HUES48 (cell line): ENCODE results near the gene P3H3.

Experiments
- H3K27ac ChIP-seq: one replicate; pipeline ENCODE4 v1.7.0; 2013; ENCODE audit warnings: low read depth, low read length, inconsistent platforms
- H3K27me3 ChIP-seq: 2 replicates; pipeline ENCODE4 v1.6.1; 2013; ENCODE audit warnings: mild to moderate bottlenecking, low read length; ENCODE audit not compliant: control insufficient read depth, insufficient read depth
- H3K36me3 ChIP-seq: 2 replicates; pipeline ENCODE4 v1.6.1; 2013; ENCODE audit warnings: low read length; ENCODE audit not compliant: control insufficient read depth, insufficient read depth
- H3K4me1 ChIP-seq: 2 replicates; pipeline ENCODE4 v1.6.1; 2013; ENCODE audit warnings: mild to moderate bottlenecking, low read length; ENCODE audit not compliant: control insufficient read depth, insufficient read depth
- H3K4me3 ChIP-seq: 2 replicates; pipeline ENCODE4 v1.5.1; 2013; ENCODE audit warnings: mild to moderate bottlenecking, low read depth, low read length
- H3K9ac ChIP-seq: 2 replicates; pipeline ENCODE4 v1.6.1; 2013; ENCODE audit warnings: mild to moderate bottlenecking, low read depth, low read length, moderate library complexity
- H3K9me3 ChIP-seq: 2 replicates; pipeline ENCODE4 v1.6.1; 2013; ENCODE audit warnings: low read length; ENCODE audit not compliant: control insufficient read depth, insufficient read depth

P3H3 gene

DNA sequence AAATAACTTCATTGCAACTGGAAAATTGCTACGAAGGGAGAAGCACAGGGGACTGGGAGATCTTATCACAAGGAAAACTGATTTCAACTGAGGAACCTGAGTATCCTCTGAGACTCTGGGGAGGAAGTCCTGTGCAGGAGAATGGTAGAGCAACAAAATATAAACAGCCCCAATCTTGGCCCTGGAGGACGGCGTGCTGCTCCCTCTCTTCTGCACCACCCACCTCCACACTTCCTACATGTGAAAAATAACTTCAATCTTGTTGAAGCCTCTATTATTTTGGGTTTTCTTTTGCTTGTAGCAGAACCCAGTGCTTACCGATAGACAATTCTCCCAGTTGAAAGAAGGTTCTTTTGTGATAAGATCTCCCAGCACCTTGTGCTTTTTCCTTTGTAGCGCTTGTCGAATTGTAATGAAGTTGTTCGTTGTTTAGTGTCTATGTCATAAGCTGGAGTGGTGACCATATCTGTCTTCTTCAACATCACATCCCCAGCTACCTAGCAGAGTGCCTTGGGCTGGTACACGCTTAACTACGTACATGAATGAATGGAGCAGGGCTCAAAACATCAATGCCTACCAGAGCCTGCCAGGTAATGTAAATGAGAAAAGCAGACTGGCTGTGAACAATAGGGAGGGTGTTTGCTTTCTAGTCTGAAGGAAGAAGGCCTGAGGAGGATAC, 41.7 kb upstream of the P3H3 start:
- H3K9ac ChIP-seq = no peak overlapping the region
- H3K9me3 ChIP-seq = no peaks in the 10 kb centered on the region
- H3K4me1 ChIP-seq = peaks cover 18% of the 10 kb centered on the region
- H3K4me3 ChIP-seq = no peak overlapping the region
- no peaks in the 10 kb centered on the region for H3K36me3 ChIP-seq
- H3K27ac ChIP-seq = peak overlapping the region; percentile 56
- no peaks in the 10 kb centered on the region for H3K27me3 ChIP-seq

DNA sequence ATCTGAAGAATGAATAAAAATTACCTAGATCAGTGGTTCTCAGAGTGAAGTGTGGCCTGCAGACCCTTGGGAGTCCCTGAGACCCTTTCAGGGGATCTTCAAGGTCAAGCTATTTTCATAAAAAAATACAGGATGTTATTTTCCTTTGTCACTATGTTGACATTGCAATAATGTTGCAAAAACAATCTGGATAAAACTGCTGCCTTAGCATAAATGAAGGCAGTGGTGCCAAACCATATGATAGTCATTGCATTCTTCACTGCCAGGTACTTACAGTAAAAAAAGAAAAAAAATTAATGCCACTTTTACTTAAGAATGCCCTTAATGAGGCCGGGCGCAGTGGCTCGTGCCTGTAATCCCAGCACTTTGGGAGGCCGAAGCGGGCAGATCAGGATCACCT, 40.9 kb upstream of the P3H3 start:
- Histone ChIP-seq H3K27ac (peak overlapping the region; percentile 56), H3K9me3 (no peaks in the 10 kb centered on the region), H3K9ac (no peak overlapping the region), H3K27me3 (no peaks in the 10 kb centered on the region), H3K36me3 (no peaks in the 10 kb centered on the region), H3K4me1 (peaks cover 18% of the 10 kb centered on the region), H3K4me3 (no peak overlapping the region)

DNA sequence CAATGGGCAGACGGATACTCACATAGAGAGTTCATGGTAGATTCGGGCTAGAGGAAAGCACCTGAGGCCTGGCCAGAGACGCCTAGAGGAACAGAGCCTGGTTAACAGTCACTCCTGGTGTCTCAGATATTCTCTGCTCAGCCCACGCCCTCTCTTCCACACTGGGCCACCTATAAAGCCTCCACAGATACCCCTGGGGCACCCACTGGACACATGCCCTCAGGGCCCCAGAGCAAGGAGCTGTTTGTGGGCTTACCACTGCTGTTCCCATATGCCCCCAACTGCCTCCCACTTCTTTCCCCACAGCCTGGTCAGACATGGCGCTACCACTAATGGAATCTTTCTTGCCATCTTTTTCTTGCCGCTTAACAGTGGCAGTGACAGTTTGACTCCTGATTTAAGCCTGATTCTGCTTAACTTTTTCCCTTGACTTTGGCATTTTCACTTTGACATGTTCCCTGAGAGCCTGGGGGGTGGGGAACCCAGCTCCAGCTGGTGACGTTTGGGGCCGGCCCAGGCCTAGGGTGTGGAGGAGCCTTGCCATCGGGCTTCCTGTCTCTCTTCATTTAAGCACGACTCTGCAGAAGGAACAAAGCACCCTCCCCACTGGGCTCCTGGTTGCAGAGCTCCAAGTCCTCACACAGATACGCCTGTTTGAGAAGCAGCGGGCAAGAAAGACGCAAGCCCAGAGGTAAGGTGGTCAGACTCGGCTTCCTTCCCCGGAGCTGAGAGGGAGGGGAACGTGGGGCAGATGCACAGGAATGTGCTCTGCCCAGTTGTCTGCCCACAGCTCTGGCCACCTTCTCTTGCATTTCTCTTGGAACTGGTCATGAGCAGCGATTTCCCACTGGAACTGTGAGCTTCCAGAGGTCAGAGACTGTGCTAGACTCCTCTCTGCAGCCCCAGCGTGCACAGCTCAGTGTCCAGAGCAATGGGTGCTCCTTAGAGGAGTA, 39.0 kb upstream of the P3H3 start, which contains the start of gene CD4:
CD4 (plus strand) TSS at position 557 of the 953 bp plus-strand sequence. CDS start 10,611 bp downstream, outside the sequence.
- Histone ChIP-seq H3K4me1 (peaks cover 18% of the 10 kb centered on the region), H3K27ac (no peak within 1 kb of the TSS), H3K4me3 (no peak within 1 kb of the TSS), H3K9ac (no peak within 1 kb of the TSS), H3K27me3 (no peaks in the 10 kb centered on the region), H3K36me3 (no peaks in the 10 kb centered on the region), H3K9me3 (no peaks in the 10 kb centered on the region)

DNA sequence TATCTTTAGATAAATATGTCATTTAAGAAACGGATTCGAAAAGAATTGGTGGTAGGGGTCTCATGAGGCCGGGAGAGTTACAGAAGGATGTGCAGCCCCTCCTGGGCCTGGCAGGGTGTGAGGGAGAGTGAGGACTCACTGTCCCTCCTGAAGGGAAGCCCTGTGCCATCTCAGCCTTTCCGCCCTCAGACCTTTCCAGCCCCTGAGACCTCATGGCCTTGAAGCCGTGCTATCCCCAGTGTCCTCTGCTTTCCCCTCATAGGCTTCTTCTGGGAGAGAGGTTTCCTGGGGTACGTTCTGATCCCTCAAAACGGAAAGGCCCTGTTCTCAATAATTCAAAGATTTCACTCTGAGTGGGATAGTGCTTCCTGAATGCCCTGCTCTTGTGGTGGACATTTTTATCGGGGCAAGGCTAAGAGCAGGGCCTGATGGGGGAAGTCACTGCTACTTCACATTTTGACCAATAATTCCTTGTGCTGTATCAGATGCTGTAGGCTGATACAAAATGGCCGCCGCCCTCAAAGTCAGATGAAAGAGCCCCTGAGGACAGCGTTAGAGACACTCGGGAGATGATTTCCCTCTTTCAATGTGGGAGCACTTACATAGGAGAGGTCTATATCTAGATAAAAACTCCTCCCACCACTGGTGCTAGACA, 37.6 kb upstream of the P3H3 start:
- no peaks in the 10 kb centered on the region for H3K27me3 ChIP-seq
- no peak overlapping the region for H3K9ac ChIP-seq
- no peak overlapping the region for H3K27ac ChIP-seq
- H3K9me3 ChIP-seq = no peaks in the 10 kb centered on the region
- no peak overlapping the region for H3K4me3 ChIP-seq
- peaks cover 18% of the 10 kb centered on the region for H3K4me1 ChIP-seq
- H3K36me3 ChIP-seq = no peaks in the 10 kb centered on the region

DNA sequence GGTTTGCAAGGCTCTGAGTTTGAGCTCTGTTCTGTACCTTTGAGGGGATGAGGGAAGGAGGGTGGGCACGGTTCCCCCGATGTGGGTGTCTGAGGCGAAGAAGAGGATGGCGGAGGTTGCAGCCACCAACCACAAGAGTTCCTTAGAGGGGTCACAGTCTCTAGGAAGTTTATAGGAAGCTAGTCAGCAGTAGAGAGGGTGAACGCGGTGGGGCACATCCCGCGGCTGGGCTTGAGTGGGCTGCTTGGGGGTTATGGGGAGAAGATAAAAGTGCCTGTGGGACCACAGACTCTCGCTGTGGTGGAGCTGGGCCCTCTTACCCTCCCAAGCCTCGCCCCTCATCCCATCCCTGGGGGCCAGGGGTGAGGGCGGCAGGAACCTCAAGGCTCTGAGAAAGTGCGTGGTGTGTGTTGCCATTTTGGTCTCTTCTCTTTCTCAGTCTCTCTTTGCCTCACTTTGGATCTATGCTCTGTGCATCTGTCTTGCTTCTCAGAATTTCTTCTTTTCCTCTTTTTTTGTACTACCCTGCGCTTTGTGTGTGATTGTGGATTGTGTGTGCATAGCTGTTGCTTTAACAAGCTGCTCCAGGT, 36.2 kb upstream of the P3H3 start:
- Histone ChIP-seq H3K4me3 (no peak overlapping the region), H3K36me3 (no peaks in the 10 kb centered on the region), H3K4me1 (peaks cover 9% of the 10 kb centered on the region), H3K27me3 (no peaks in the 10 kb centered on the region), H3K27ac (no peak overlapping the region), H3K9me3 (no peaks in the 10 kb centered on the region), H3K9ac (no peak overlapping the region)

DNA sequence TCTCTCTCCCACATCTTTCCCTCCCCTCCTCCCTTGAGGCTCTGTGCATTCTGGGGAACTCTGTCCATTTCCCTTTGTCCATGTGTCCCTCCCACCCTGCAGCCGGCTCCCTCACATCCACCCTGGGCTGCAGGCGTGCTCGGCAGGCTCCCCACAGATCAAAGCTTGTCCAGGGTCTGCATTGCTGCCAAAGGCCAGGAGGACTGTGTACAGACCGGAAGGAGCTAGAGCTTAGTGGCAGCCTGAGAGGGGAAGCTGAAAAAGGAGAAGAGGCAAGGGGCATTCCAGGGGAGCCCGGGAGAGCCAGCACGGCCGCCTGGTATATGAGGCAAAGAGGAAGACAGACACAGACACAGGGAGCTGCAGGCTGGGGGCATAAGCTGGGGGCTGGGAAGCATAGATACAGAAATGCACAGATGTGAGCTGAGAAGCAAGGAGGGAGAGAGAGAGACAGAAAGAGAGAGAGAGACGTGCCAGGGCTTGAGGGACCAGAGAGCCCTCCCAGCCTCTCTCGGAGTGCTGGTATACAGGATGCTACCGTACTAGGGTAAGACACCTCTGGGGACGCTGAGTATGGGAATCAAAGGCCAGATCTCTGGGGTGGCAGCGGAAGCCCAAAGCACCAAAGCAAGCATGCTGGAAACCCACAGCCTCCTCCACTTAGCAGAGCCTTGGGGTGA, 35.5 kb upstream of the P3H3 start:
- Histone ChIP-seq H3K36me3 (no peaks in the 10 kb centered on the region), H3K27me3 (no peaks in the 10 kb centered on the region), H3K27ac (no peak overlapping the region), H3K4me1 (0 out of 2 replicates have a peak, but pooled peaks cover 6% of the 10 kb centered on the region), H3K9me3 (no peaks in the 10 kb centered on the region), H3K9ac (no peak overlapping the region), H3K4me3 (no peak overlapping the region)

DNA sequence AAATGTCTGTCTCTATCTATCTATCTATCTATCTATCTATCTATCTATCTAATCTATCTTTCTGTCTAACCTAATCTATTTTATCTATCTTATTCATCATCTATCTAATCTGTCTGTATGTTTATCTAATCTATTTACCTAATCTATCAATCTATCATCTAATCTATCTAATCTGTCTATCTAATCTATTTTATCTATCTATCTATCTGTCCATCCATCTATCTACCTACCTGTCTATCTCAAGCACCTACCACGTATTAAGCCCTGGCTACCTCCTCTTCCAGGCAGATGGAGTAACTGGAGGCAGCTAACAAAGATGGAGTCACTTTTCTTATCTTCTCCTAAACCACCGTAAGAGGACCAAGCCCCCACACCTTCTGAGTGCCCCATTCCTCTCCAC, 33.1 kb upstream of the P3H3 start:
- H3K9me3 ChIP-seq = no peaks in the 10 kb centered on the region
- no peak overlapping the region for H3K27ac ChIP-seq
- H3K4me3 ChIP-seq = no peak overlapping the region
- no peaks in the 10 kb centered on the region for H3K4me1 ChIP-seq
- no peaks in the 10 kb centered on the region for H3K27me3 ChIP-seq
- H3K36me3 ChIP-seq = no peaks in the 10 kb centered on the region
- H3K9ac ChIP-seq = no peak overlapping the region

DNA sequence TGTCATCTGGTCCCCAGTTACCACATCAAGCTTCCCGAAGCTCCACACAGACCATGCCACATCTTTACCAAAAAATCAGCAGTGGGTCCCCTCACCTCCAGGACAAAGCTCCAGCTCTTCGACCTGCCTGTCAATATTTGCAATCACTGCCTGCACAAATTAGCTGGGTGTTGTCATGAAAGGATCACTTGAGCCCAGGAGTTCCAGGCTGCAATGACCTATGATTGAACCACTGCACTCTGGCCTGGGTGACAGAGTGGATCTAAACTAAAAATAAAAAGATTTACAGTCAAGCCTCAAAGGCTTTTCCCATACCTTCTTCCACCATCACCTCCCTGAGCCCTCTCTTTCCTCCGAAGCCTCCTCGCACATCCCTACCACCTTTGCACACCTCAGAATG, 31.6 kb upstream of the P3H3 start:
- Histone ChIP-seq H3K27ac (no peak overlapping the region), H3K4me3 (no peak overlapping the region), H3K27me3 (no peaks in the 10 kb centered on the region), H3K36me3 (no peaks in the 10 kb centered on the region), H3K4me1 (no peaks in the 10 kb centered on the region), H3K9ac (no peak overlapping the region), H3K9me3 (no peaks in the 10 kb centered on the region)

DNA sequence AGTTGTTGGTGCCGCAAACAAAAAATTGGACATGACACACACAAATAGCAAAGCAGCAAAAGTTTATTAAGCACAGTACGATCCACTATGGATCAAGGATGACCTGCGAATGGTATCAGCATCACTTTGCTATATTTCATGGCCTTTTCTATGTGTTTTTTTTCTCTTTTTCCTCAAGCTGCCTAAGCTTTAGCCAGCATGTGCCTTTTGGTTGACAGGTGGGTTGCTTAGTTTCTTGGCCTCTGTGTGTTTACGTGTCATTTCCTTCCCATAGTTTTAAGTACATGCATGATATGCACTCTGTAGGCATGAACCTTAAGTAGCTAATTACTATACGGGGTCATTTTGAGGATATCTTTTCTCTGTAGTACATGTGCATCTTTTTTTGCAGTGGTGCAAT, 29.1 kb upstream of the P3H3 start:
- no peak overlapping the region for H3K4me3 ChIP-seq
- no peak overlapping the region for H3K9ac ChIP-seq
- no peaks in the 10 kb centered on the region for H3K4me1 ChIP-seq
- H3K36me3 ChIP-seq = no peaks in the 10 kb centered on the region
- H3K27ac ChIP-seq = no peak overlapping the region
- no peaks in the 10 kb centered on the region for H3K27me3 ChIP-seq
- H3K9me3 ChIP-seq = no peaks in the 10 kb centered on the region

DNA sequence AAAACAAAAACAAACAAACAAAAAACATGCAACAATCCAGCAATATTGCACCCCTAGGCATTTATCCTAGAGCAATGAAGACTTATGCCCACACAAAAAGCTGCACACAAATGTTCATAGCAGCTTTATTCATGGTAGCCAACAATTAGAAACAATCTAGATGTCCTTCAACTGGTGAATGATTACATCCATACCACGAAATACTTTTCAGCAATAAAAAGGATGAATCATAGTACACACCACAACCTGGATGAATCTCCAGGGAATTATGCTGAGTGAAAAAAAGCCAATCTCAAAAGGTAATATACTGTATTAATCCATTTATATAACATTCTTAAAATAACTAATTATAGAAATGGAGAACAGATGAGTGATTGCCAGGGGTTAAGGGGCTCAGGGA, 21.0 kb upstream of the P3H3 start:
- no peaks in the 10 kb centered on the region for H3K9me3 ChIP-seq
- H3K4me1 ChIP-seq = peaks cover 9% of the 10 kb centered on the region
- H3K36me3 ChIP-seq = no peaks in the 10 kb centered on the region
- H3K27ac ChIP-seq = no peak overlapping the region
- H3K4me3 ChIP-seq = no peak overlapping the region
- H3K27me3 ChIP-seq = no peaks in the 10 kb centered on the region
- no peak overlapping the region for H3K9ac ChIP-seq
